ENCODE data around the gene TNFRSF18.

TNFRSF18 gene

DNA sequence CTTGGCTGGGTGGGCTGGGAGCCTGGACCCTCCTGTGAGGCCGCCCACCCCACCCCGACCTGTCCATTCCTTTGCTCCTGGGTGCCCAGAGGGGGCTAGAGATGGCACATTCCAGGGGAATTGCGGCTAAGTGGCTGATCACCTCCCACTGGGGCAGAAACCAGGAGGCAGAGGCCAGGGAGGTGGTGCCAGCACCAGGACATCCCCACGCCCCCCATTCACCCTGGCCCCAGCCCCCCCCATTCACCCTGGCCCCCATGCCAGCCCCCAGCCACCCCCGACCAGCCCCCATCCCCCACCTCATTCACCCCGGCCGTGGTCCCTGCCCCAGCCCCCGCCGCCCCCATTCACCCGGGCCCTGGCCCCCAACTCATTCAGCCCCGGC, 33.9 kb upstream of the TNFRSF18 start:
- DNase-seq: no peak

GRCh38 chr1:1239614-1240347, 33.4 kb upstream of the TNFRSF18 start:
- no peak for DNase-seq

- no peak for DNase-seq
Measured at GRCh38 chr1:1239227-1239613, 32.8 kb upstream of the TNFRSF18 start.

DNA sequence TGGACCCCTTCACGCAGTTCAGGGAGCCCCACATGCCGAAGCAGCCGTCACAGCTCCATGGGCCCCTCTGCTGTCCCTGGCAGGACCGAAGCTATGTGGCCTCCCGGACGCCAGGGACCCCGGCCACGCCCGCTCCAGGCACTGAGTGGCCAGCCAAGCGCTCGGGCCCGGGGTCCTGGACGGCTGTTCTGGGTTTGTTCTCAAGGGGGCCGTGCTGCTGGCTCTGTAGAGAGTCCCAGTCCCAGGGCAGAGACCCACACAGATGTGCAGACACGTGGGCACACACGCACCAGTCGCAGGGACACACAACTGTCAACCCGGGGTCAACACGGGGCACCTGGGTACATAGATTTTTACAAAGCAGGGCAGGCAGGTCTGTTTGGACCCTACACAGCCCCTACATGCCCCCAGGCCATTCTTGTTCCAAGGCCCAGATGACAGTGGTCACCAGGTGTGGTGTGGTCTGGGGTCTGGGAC, 32.3 kb upstream of the TNFRSF18 start:
- DNase-seq: no peak

- DNase-seq: no peak
Measured at GRCh38 chr1:1237874-1238701, 31.7 kb upstream of the TNFRSF18 start.

DNA sequence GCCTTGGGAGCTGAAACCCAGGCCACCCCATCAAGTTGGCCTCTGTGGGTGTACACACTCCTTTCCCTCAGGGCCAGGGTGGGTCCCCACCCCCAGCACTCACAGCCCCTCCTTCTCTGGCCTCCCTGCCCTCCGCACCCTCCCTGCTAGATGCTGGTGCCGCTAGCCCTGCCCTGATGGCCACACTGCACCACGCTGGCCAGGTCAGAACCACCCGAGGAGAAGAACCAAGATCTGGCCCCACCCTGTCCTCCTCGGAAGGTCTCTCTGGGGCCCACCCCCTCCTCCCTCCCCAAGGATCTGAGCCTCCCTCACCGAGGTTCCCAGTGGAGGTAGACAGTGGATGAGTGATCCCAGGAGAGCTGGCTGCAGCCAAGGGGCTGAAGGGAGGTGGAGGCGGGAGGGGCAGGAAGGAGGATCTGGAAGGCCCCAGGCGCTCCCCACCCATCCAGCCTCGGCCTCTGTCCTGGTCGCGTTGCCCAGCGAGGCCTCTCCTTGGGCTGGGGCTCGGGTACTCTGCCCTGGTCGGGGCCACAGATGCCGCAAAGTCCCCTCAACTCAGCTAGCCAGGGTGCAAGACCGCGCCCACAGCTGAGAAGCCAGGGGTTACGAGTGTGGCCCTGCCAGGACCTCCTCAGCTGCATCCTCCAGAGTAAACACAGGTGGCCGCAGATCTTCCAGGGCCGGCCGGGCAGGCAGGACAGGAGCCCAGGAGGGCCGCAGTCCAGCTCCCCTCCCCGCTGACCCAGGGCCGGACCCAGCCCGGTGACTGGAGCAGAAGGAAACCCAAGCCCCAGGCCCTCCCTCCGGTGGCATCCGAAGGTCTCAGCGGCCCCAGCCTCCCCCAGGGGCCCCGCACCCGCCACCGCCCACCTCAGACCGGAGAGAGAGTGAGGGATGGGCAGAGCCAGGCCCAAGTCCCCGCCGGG, 30.8 kb upstream of the TNFRSF18 start:
- DNase-seq: no peak

GRCh38 chr1:1236176-1236763, 29.9 kb upstream of the TNFRSF18 start:
- DNase-seq: no peak

GRCh38 chr1:1235016-1235744, 28.8 kb upstream of the TNFRSF18 start:
- no peak for DNase-seq

DNA sequence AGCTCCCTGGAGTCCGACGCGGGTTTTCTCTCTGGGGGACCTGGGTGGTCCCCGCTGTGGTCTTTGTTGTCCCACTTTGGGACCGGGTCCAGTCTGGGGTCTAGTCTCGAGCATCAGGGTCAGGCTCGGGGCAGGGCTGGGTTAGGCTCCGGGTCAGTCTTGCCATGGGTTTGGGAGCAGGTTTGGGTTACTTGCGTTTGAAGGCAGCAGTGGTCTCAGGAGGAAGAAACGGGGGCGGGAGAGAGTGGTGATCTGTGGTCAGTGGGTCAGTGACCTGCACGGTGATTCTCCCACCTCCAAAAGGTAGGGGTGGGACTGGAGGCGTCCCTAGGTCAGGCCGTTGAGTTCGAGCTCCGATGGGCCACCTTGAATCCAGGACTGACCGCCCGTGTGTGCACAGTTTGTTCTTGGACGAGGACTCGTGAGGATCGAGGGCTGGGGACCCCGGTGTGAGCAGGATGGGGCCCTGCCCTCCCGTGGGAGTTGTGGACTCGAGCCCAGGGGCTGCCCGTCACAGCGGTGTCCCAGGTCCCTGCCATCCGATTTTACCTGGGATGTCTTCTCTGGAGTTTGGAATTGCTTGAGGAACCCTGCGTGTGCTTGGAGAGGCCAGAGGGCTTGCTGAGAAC, 27.9 kb upstream of the TNFRSF18 start:
- DNase-seq: no peak

- no peak for DNase-seq
Measured at GRCh38 chr1:1233567-1233892, 27.1 kb upstream of the TNFRSF18 start.

DNA sequence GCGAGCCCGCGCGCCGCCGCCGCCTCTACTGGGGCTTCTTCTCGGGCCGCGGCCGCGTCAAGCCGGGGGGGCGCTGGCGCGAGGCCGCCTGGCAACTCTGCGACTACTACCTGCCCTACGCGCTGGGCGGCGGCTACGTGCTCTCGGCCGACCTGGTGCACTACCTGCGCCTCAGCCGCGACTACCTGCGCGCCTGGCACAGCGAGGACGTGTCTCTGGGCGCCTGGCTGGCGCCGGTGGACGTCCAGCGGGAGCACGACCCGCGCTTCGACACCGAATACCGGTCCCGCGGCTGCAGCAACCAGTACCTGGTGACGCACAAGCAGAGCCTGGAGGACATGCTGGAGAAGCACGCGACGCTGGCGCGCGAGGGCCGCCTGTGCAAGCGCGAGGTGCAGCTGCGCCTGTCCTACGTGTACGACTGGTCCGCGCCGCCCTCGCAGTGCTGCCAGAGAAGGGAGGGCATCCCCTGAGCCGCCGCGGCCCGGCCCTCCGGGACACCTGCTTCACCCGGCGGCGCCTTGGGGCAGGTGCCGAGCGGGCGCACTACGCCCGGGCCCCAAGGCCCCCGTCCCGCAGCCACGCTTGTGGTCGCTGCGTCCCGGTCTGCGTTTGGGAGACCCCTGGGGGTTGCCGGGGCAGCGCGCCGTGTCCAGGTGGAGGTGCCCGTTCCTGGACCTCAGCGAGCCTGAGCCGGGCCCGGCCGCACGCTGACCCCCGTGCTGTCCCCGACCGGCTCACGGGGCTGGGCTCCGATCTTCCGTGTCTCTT, 26.6 kb upstream of the TNFRSF18 start:
- DNase-seq: no peak

DNA sequence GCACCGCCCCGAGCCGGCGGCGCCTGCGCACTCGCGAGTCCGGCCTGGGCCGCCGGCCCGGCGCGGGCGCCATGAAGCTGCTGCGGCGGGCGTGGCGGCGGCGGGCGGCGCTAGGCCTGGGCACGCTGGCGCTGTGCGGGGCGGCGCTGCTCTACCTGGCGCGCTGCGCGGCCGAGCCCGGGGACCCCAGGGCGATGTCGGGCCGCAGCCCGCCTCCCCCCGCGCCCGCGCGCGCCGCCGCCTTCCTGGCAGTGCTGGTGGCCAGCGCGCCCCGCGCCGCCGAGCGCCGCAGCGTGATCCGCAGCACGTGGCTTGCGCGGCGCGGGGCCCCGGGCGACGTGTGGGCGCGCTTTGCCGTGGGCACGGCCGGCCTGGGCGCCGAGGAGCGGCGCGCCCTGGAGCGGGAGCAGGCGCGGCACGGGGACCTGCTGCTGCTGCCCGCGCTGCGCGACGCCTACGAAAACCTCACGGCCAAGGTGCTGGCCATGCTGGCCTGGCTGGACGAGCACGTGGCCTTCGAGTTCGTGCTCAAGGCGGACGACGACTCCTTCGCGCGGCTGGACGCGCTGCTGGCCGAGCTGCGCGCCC, 25.9 kb upstream of the TNFRSF18 start, which contains the start of gene B3GALT6:
Gene B3GALT6 (plus strand): TSS at position 30 of the 588 bp plus-strand sequence. CDS start 42 bp downstream, at position 72.
- no peak for DNase-seq

DNA sequence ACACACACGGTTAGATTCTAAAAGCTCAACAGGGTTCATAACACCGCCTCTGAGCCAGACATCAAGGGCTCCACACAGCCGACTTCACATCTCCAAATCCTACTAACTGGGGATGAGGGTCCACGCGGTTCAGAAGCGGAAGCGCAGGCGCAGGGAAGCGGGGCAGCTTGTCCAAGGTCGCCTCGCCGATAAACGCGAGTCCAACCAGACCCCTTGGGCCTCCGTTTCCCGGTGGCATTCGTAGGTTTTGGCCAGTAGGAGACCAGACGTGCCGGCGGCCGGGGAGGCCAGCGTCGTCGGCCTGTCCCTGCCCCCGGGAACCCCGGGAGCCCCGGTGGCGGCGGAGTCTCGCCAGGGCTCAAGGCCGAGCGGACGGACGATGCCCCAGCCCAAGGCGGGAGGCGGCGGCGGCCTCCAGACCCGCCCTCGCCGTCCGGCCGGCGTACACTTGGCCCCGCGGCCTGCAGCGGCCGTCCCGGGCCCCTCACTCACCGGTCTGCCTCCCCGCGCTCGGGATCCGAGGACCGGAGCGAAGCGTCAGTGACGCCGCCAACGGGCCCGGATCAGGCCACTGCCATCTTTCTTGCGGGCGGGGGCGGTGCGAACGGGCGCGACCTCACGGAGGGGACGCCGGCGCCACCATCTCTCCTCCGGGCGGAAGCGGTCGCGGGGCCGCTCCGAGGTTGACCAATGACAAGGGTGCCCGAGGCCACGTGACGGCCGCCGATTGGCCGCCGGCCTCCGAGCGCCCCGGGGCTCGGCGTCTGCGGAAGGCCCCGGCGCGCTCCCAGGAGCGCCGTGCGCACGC, 25.2 kb upstream of the TNFRSF18 start, which contains the start of gene SDF4:
Gene SDF4 (minus strand): TSS at position 602 of the 808 bp plus-strand sequence. CDS start 3,229 bp downstream, outside the sequence.
- DNase-seq: peak; percentile 94

GRCh38 chr1:1230656-1231399, 24.4 kb upstream of the TNFRSF18 start:
- DNase-seq: no peak

GRCh38 chr1:1229770-1230169, 23.4 kb upstream of the TNFRSF18 start:
- no peak for DNase-seq

- DNase-seq: no peak
Measured at GRCh38 chr1:1228596-1229321, 22.4 kb upstream of the TNFRSF18 start.

DNA sequence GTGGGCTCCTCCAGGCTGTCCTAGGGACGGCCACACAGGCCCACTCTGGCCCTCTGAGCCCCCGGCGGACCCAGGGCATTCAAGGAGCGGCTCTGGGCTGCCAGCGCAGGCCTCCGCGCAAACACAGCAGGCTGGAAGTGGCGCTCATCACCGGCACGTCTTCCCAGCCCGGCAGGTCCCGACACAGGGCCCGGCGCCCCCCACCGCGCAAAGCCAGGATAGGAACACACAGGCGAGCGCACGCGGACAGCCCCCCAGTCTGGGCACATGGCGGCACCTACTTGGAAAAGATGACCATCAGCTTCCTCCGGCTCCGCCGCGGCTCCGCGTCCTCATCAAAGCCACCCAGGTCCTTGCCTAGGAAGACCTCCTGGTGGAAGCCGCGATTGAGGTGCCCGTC, 21.8 kb upstream of the TNFRSF18 start:
- DNase-seq: no peak

DNA sequence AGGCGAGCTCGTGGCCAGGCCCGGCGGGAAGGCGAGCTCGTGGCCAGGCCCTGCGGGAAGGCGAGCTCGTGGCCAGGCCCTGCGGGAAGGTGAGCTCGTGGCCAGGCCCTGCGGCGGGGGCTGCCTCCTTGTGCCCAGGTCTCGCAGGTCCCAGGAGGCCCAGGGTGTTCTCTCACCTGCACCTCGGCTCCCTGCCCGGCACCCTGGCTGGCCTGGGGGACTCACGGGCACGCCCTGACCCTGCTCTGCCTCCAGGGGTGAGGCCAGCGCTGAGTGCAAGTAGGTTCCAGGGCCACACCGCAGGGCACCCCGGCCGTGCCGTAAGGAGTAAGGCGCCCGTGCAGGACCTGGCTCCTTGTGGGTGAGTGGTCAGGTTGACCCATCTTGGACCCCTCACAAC, 21.0 kb upstream of the TNFRSF18 start:
- DNase-seq: no peak
